T-cell (primary cell): Measurements from ENCODE around the gene CASZ1. TPM values are rescaled to one million over a fixed set of nuclear protein-coding genes. Genes with fewer than 3 reads are reported as not detected.

Experiments used
- ATAC-seq, 4 experiments: fragments of 200-7000 bp in 3 of 4; fragments of 150-1000 bp in 1 of 4; cut with Tn5 transposase; replicated peaks in 1 of 4; 1 replicate in 3 of 4; 2 replicates in 1 of 4; pipeline ENCODE4 v1.10.0; 2021; ENCODE audit warnings: moderate library complexity in 3 of 4, mild to moderate bottlenecking in 2 of 4, moderate number of reproducible peaks in 1 of 4
- CTCF ChIA-PET, 2 donors: fragments of 300-600 bp; sonication (Branson Sonifier 250); formaldehyde crosslinking; loops; one replicate each; lab custom pipeline; 2022; ENCODE audit warnings: antibody characterized with exemption in 2 of 2; lab: Charles Lee
- POLR2A ChIA-PET, 2 donors: fragments of 300-600 bp; sonication (Branson Sonifier 250); formaldehyde crosslinking; loops; one replicate each; lab custom pipeline; 2022; ENCODE audit warnings: antibody characterized with exemption in 2 of 2; lab: Charles Lee
- DNase-seq, 35 experiments: peaks; one replicate each; pipeline versions ENCODE4 v3.0.0 to v3.0.0-alpha.2; 2013 to 2023
- H3K27ac ChIP-seq: one replicate; pipeline ENCODE4 v1.5.1; 2013; ENCODE audit warnings: low read length
- H3K27me3 ChIP-seq, 2 experiments: replicated peaks in 1 of 2; 1 replicate in 1 of 2; 2 replicates in 1 of 2; pipeline versions ENCODE4 v1.6.1 to v1.7.0; 2013; ENCODE audit warnings: low read length in 1 of 2, mixed read lengths in 1 of 2; ENCODE audit not compliant: control insufficient read depth in 2 of 2, insufficient read depth in 2 of 2; ENCODE audit errors: extremely low read depth in 1 of 2
- H3K36me3 ChIP-seq, 2 donors: 1 replicate in 1 of 2; 2 replicates in 1 of 2; pipeline versions ENCODE4 v1.6.1 to v1.7.0; 2013; ENCODE audit warnings: low read length in 1 of 2; ENCODE audit not compliant: control insufficient read depth in 2 of 2, insufficient read depth in 1 of 2; ENCODE audit errors: extremely low read depth in 1 of 2
- H3K4me1 ChIP-seq, 2 experiments: 1 replicate in 1 of 2; 2 replicates in 1 of 2; pipeline versions ENCODE4 v1.6.1 to v1.7.0; 2013; ENCODE audit warnings: low read length in 2 of 2, mixed read lengths in 1 of 2; ENCODE audit not compliant: insufficient read depth in 2 of 2, control insufficient read depth in 1 of 2; ENCODE audit errors: extremely low read depth in 1 of 2
- H3K4me3 ChIP-seq, 2 donors: 1 replicate in 1 of 2; 2 replicates in 1 of 2; pipeline versions ENCODE4 v1.5.1 to v1.7.0; 2013; ENCODE audit warnings: mild to moderate bottlenecking in 2 of 2, low read length in 1 of 2, moderate library complexity in 1 of 2; ENCODE audit not compliant: control insufficient read depth in 1 of 2; ENCODE audit errors: extremely low read depth in 1 of 2
- H3K9me3 ChIP-seq: 2 replicates; pipeline ENCODE4 v1.7.0; 2013
- H3K27ac Mint-ChIP-seq, 2 donors: one replicate each; pipeline ENCODE4 v1.8.0; 2020 to 2021; ENCODE audit warnings: mild to moderate bottlenecking in 2 of 2, mixed read lengths in 2 of 2
- H3K27me3 Mint-ChIP-seq, 2 donors: one replicate each; pipeline ENCODE4 v1.8.0; 2021 to 2022; ENCODE audit warnings: mixed read lengths in 2 of 2
- H3K36me3 Mint-ChIP-seq: one replicate; pipeline ENCODE4 v1.8.0; 2021; ENCODE audit warnings: mixed read lengths
- H3K4me1 Mint-ChIP-seq, 3 donors: one replicate each; pipeline ENCODE4 v1.8.0; 2020 to 2022; ENCODE audit warnings: mixed read lengths in 3 of 3, mild to moderate bottlenecking in 1 of 3
- H3K4me3 Mint-ChIP-seq, 3 donors: one replicate each; pipeline ENCODE4 v1.8.0; 2020 to 2022; ENCODE audit warnings: mild to moderate bottlenecking in 3 of 3, mixed read lengths in 3 of 3, moderate library complexity in 3 of 3
- H3K9me3 Mint-ChIP-seq, 3 donors: one replicate each; pipeline ENCODE4 v1.8.0; 2020 to 2022; ENCODE audit warnings: mixed read lengths in 3 of 3
- WGBS: methylation state at CpG from one replicate; pipeline ENCODE4 v1.1.5; 2013; ENCODE audit warnings: missing lambda C conversion rate; ENCODE audit not compliant: insufficient coverage; 5-methylcytosine and 5-hydroxymethylcytosine counted together
- total RNA-seq, 35 experiments: library from RNA in 6 of 35; stranded (reverse) in 6 of 35; fragments of 120-200 nt in 1 of 35; gene quantifications; one replicate each; pipeline versions ENCODE4 v1.2.1 to v1.2.4 and lab custom pipeline; 2013 to 2026

The CASZ1 gene
- total RNA-seq, 5 donors from 2014 or later (not counting 1 experiment from before 2014, with no cell fraction given) = 12.9 to 23.0 (median 14.3) TPM

GRCh38 chr1:10641976-10642375, 154.5 kb downstream of the CASZ1 start:
- 92% methylated on average over 4 of the region's 24 CpGs for WGBS
- CTCF ChIA-PET = no interaction called here
- H3K9me3 Mint-ChIP-seq = no peaks in the 10 kb centered on the region
- H3K27ac ChIP-seq = no peak overlapping the region
- DNase-seq = no peak
- H3K27ac Mint-ChIP-seq = no peak overlapping the region
- no peak for ATAC-seq
- H3K4me1 ChIP-seq = peaks cover 0 to 8% of the 10 kb centered on the region in 2 experiments
- peaks cover 0 to 6% of the 10 kb centered on the region in 2 donors for H3K36me3 ChIP-seq
- no peak overlapping the region for H3K4me3 ChIP-seq
- H3K4me3 Mint-ChIP-seq = no peak overlapping the region
- no peaks in the 10 kb centered on the region for H3K27me3 Mint-ChIP-seq
- H3K27me3 ChIP-seq = peaks cover 0 to 4% of the 10 kb centered on the region in 2 experiments
- peaks cover 0 to 6% (median 5%) of the 10 kb centered on the region in 3 donors for H3K4me1 Mint-ChIP-seq
- no peaks in the 10 kb centered on the region for H3K9me3 ChIP-seq
- H3K36me3 Mint-ChIP-seq = peaks cover 6% of the 10 kb centered on the region
- POLR2A ChIA-PET = no interaction called here

GRCh38 chr1:10640843-10641553, 155.4 kb downstream of the CASZ1 start:
- Histone ChIP-seq H3K27ac (no peak overlapping the region), H3K4me3 (no peak overlapping the region), H3K27me3 (peaks cover 0 to 4% of the 10 kb centered on the region in 2 experiments), H3K36me3 (peaks cover 0 to 6% of the 10 kb centered on the region in 2 donors), H3K4me1 (peaks cover 0 to 8% of the 10 kb centered on the region in 2 experiments), H3K9me3 (no peaks in the 10 kb centered on the region)
- Mint-ChIP-seq H3K4me1 (peaks cover 0 to 6% (median 5%) of the 10 kb centered on the region in 3 donors), H3K9me3 (no peaks in the 10 kb centered on the region), H3K27me3 (no peaks in the 10 kb centered on the region), H3K27ac (no peak overlapping the region), H3K36me3 (peaks cover 6% of the 10 kb centered on the region), H3K4me3 (no peak overlapping the region)
- 94% methylated on average over 9 of the region's 16 CpGs for WGBS
- ChIA-PET POLR2A (no interaction called here), CTCF (no interaction called here)
- no peak for DNase-seq
- no peak for ATAC-seq

GRCh38 chr1:10639775-10640578, 156.5 kb downstream of the CASZ1 start:
- ChIA-PET CTCF (no interaction called here), POLR2A (no interaction called here)
- Histone ChIP-seq H3K9me3 (no peaks in the 10 kb centered on the region), H3K27ac (no peak overlapping the region), H3K4me3 (no peak overlapping the region), H3K27me3 (peaks cover 0 to 4% of the 10 kb centered on the region in 2 experiments), H3K36me3 (peaks cover 0 to 6% of the 10 kb centered on the region in 2 donors), H3K4me1 (peaks cover 0 to 8% of the 10 kb centered on the region in 2 experiments)
- 95% methylated on average over 42 of the region's 45 CpGs for WGBS
- DNase-seq = no peak
- H3K9me3 Mint-ChIP-seq = no peaks in the 10 kb centered on the region
- no peaks in the 10 kb centered on the region for H3K27me3 Mint-ChIP-seq
- H3K36me3 Mint-ChIP-seq = peaks cover 3% of the 10 kb centered on the region
- no peak overlapping the region for H3K27ac Mint-ChIP-seq
- peak overlapping the region in 1 of 3 donors; percentile 9 for H3K4me3 Mint-ChIP-seq
- peaks cover 0 to 6% (median 5%) of the 10 kb centered on the region in 3 donors for H3K4me1 Mint-ChIP-seq
- ATAC-seq = no peak

- peaks cover 0 to 4% of the 10 kb centered on the region in 2 donors for H3K36me3 ChIP-seq
- H3K27me3 ChIP-seq = peaks cover 0 to 4% of the 10 kb centered on the region in 2 experiments
- no peaks in the 10 kb centered on the region for H3K27me3 Mint-ChIP-seq
- H3K9me3 Mint-ChIP-seq = no peaks in the 10 kb centered on the region
- no peak overlapping the region for H3K4me3 Mint-ChIP-seq
- peak overlapping the region in 1 of 2 donors; percentile 11 for H3K4me3 ChIP-seq
- 67% methylated on average over 99 of the region's 108 CpGs for WGBS
- ChIA-PET CTCF (no interaction called here), POLR2A (no interaction called here)
- peaks cover 0 to 6% (median 5%) of the 10 kb centered on the region in 3 donors for H3K4me1 Mint-ChIP-seq
- peaks cover 0 to 8% of the 10 kb centered on the region in 2 experiments for H3K4me1 ChIP-seq
- peaks cover 3% of the 10 kb centered on the region for H3K36me3 Mint-ChIP-seq
- H3K27ac ChIP-seq = no peak overlapping the region
- DNase-seq (no peak), ATAC-seq (peak in 2 of 4 experiments; percentile 18 to 32)
- H3K27ac Mint-ChIP-seq = no peak overlapping the region
- no peaks in the 10 kb centered on the region for H3K9me3 ChIP-seq
Observed at GRCh38 chr1:10639011-10639774, 157.3 kb downstream of the CASZ1 start.

- DNase-seq = no peak
- H3K9me3 Mint-ChIP-seq = no peaks in the 10 kb centered on the region
- CTCF ChIA-PET = no interaction called here
- Histone ChIP-seq H3K36me3 (peaks cover 0 to 1% of the 10 kb centered on the region in 2 donors), H3K27ac (no peak overlapping the region), H3K4me1 (peaks cover 0 to 8% of the 10 kb centered on the region in 2 experiments), H3K27me3 (peaks cover 0 to 4% of the 10 kb centered on the region in 2 experiments), H3K4me3 (peak overlapping the region in 1 of 2 donors; percentile 30), H3K9me3 (no peaks in the 10 kb centered on the region)
- peaks cover 0 to 6% (median 5%) of the 10 kb centered on the region in 3 donors for H3K4me1 Mint-ChIP-seq
- 35% methylated on average over 49 of the region's 57 CpGs for WGBS
- H3K27me3 Mint-ChIP-seq = no peaks in the 10 kb centered on the region
- no peak overlapping the region for H3K4me3 Mint-ChIP-seq
- peak; percentile 7 to 52 (median 30) for ATAC-seq
- POLR2A ChIA-PET = no interaction called here
- H3K36me3 Mint-ChIP-seq = peaks cover 3% of the 10 kb centered on the region
- H3K27ac Mint-ChIP-seq = no peak overlapping the region
Observed at GRCh38 chr1:10638559-10639005, 157.9 kb downstream of the CASZ1 start.
